GM18502 (cell line): ENCODE results near the gene STOML1.
"Not testable (repeated sequence)": the region's sequence is repeated elsewhere in the genome, so short reads cannot be mapped to it uniquely, and the experiment has no call there.

ENCODE experiments used
- ATAC-seq: cut with Tn5 transposase; IDR thresholded peaks from one replicate; pipeline ENCODE4 v1.9.1; 2021; ENCODE audit warnings: mild to moderate bottlenecking; ENCODE audit not compliant: unreplicated experiment, poor library complexity

The STOML1 gene

DNA sequence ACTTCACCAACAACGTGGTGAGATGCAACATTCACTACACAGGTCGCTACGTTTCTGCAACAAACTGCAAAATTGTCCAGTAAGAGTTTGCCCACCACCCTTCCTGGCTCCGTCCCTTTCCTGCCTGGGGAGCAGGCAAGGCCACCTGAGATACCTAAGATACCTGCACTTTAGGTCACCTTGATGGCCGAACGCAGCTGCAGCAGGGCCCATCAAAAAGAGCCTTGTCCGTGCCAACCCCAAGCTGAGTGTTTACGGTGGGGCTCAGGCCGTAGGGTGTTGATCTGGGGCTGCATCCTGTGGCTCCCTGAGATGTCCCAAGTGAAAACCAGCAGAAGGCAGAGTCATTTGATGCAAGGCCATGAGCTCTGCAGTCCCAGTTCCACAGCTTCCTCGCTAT lies 42.6 kb downstream of the STOML1 start:
- ATAC-seq, result no peak

DNA sequence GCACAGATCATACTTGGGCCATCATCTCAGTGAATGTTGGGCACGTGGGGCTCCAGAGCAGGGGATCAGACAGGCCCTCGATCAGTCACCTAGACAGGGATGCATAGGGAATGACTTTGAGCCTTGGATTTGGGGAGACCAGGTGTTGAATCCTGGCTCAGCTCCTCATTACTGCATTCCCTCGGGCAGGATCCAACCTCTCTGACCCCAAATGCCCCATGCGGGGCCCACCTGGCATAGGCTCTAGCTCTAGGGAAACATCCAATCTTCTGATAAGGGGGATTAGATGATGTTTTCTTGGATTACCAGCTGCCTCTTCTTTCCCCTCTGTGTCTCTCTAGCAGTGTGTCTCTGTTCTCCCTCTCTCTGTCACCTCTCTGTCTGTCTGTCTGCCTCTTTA lies 43.1 kb downstream of the STOML1 start:
- no peak for ATAC-seq

DNA sequence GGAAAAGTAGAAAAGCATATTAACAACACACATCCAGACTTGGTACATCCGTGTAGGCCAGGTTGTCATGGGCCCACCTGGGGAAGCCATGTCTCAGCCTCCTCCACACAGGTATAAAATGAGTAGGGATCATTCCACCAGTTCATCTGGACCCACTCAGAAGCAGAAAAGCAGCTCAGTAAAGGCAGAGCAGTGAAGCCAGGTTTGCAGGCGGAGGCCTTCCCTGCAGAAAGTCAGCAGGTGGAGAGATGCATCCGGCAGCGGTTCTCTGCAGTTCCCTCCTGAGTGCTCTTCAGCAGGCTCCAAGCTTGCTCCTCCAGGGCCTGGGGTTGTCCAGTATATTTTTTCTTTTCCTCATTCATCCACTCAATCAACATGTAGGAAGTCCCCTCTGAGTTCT lies 43.7 kb downstream of the STOML1 start:
- no peak for ATAC-seq

DNA sequence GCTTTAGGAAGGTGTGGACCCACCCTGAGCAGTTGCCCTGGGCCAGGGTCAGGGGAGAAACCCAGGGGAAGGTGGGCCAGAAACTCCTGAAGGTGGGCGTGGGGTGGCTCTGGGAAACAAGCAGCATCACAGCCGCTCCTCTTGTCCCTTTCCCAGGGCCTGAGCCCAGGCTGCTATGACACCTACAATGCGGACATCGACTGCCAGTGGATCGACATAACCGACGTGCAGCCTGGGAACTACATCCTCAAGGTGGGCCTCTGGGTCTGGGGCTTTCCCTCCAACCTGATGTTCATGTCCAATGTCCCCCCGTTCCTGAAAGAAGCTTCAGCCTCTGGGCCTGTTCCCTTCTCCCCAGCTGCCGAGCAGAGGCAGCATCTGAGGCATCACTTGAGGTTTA lies 44.4 kb downstream of the STOML1 start:
- ATAC-seq, result no peak

DNA sequence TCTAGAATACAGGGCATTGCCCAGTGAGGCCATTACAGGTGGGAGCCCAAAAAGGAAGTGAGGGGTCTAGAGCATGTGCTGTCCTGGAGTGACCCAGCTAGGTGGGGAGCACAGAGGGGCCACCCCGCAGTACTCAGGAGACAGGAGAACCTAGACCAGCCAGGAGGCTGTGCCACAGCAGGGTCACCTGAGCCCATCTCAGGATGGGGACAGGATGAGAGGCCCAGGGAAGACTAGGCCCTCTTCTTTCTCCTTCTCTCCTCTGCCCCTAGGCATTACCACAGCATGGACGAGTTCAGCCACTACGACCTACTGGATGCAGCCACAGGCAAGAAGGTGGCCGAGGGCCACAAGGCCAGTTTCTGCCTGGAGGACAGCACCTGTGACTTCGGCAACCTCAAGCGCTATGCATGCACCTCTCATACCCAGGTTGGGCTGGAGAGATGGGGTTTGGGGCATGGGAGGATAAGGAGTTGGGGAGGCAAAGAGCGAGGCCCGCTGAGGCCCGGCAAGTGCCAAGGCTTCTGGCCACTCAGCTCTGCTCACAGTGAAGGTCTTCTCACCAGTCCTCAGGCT lies 45.2 kb downstream of the STOML1 start:
- ATAC-seq, result no peak

DNA sequence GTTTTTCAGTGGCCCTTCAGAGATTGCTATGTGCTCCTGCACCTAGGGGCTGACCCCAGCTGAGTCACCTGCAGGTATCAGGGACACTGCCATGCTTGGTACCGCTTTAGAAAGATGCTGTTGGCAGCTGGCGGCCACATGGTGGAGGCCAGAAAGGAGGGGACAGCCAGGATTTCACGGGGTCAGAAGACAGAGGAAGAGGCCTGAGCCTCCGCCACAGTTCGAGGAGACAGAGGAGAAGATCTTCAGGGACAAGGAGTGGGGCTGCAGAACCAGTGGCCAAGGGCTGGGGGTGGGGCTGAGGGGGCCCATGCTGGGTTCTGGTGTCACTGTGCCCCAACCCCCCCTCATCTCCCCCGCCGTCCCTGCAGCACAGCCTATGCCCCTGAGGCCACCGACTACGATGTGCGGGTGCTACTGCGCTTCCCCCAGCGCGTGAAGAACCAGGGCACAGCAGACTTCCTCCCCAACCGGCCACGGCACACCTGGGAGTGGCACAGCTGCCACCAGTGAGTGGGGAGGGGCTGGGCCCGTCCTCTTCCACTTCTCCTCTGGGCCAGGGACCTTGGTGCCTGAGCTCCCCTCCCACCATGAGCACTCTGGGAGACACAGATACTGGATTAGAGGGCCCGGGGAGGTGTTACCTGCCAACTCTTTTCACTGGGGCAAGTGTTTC lies 45.9 kb downstream of the STOML1 start:
- ATAC-seq, result no peak

DNA sequence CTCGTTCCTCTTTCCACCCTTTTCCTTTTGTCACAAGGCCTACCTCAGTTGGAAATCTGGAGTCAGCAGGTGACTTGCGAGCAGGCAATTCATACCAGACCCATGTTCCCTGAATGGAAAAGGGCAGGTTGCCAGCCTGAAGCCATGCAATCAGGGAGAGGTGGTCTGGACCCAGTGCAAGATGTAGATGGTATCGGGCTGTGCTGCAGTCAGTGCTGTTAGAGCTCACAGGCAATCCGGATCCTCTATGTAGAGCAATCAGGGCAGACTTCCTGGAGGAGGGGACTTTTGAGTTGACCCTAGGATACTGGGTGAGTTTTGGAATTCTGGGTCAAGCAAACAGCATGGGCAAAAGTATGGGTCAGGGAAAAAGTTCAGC lies 47.0 kb downstream of the STOML1 start:
- no peak for ATAC-seq

DNA sequence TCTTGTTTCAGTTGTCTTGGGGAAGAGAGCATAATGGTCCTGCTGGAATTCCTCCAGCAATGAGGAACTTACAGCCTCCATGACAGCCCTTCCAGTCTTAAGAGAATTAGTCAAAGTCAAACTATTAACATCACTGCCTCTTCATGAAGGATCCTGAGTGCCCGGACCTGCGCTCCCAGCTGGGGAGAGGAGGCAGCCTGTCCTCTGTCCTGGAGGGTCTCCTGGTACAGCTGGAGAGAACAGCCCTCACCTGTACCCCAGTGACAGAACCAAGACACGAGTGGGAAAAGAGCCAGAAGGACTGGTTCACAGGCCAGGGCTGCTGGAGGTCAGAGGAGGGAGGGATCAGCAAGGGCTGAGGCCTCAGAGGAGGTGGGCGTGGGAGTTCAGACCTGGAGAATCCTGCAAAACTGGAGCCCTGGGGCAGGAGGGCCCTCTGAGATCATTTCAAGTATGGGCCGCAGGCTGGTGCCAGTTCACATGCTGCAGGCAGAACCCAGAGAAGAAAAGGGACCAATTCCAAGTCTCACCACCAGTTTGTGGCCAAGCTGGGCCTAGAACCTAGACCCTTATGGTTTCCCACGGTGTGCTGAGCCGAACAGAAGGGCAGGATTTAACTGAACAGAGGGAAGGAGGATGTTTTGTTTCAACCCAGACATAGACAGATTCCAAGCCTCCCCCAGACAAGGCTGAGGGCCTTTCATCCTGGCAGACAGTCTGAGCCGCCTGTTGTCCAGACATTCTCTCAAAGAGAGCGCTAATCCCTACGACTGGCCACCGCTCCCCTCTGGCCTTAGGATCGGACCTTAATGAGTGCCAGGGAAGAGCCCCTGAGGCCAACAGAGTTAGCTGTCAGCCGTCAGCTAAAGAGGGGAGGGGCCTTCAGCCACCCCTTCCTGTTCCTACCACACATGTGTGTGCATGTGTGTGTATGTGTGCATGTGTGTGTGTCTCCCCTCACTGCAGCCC lies 47.6 kb downstream of the STOML1 start:
- no peak for ATAC-seq

DNA sequence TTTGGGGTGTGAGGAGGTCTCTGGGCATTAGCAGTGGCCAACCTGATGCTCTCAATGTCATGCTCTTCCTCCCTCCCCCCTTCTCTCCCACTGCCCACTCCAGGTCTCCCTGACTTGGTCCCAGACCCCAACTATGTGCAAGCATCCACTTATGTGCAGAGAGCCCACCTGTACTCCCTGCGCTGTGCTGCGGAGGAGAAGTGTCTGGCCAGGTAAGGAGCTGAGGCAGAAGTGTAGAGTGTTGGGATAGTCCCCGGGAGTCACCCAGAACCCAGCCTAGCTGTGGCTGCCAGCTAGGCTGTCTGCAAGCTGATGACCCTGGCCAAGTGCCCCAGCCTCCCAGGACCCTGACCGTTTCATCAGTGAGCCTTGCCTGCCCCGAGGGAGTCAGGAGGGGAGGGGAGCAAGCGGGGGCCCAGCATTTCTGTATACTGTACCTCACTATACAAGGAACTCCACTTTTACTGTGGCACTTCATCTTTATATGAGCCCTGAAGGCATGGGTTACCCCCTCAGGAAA lies 49.3 kb downstream of the STOML1 start:
- ATAC-seq, result no peak

DNA sequence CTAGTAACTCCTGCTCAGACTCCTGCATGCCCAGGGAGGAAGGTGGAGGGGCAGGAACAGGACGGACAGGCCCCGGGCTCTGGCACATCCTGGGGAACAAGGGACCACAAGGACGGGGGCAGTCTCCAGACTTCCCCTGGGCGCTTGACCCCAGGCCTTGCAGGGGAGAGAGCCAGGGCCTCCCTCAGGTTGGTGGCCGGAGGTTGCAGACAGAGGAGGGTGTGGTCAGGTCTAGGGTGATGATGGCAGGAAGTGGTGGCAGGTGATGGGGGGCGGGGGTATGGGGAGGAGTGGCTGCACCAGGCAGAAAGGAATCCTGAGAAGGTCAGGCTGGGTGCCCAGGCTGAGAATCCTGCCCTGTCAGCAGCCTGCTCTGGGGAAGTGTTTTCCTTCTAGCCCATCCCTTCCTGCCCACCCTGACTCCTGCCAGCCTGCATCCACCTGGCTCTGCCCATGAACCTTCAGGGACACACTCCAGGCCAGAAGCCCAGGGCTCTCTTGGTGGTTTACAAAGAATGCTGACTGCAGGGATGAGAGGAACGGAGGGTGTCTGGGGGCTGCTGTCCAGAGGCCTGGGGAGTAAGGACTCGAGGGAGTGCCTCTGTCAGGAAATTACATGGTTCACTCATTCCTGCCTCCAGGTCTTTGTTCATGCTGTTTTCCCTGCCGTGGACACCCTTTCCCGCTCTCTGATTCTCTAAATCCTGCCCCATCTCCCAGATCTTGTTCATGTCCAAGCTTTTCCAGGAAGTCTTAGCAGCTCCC lies 50.0 kb downstream of the STOML1 start:
- ATAC-seq, result no peak

DNA sequence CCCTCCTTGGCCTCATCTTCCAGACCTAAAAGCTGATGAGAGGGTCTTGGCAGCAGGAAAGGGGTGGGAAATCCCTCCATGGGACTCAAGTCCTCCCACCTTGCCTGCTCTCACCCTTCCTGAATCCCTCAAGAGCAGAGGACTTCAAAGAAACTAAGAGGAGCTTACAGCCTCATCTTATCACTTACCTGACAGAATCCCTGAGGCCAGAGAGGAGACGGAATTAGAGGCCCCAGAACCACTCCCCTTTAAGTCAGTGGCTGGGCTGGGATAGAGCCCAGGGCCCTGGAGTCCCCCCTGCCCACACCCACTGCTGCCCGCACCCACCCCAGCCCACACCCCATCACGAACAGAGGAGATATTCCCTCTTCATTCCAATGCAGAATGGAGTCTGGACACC lies 50.6 kb downstream of the STOML1 start:
- no peak for ATAC-seq

DNA sequence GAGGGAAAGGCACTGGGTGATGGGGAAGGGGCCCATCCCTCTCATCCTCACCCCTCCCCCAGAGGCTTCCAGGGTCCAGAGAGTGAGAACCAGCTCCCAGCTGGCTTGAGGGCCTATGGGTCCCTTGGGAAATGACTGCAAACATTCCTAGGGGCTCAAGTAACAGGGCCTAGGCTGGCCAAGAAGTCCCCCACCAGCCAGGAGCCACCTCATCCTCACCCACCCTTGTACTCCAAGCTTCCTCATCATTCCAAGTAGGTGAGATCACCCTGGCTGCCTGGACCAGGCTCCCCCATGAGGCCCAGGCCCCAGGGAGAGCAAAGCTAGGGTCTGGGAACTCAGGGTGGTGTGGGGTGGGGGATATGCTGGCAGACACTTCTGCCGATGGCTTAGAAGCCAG lies 51.1 kb downstream of the STOML1 start:
- ATAC-seq, result no peak

DNA sequence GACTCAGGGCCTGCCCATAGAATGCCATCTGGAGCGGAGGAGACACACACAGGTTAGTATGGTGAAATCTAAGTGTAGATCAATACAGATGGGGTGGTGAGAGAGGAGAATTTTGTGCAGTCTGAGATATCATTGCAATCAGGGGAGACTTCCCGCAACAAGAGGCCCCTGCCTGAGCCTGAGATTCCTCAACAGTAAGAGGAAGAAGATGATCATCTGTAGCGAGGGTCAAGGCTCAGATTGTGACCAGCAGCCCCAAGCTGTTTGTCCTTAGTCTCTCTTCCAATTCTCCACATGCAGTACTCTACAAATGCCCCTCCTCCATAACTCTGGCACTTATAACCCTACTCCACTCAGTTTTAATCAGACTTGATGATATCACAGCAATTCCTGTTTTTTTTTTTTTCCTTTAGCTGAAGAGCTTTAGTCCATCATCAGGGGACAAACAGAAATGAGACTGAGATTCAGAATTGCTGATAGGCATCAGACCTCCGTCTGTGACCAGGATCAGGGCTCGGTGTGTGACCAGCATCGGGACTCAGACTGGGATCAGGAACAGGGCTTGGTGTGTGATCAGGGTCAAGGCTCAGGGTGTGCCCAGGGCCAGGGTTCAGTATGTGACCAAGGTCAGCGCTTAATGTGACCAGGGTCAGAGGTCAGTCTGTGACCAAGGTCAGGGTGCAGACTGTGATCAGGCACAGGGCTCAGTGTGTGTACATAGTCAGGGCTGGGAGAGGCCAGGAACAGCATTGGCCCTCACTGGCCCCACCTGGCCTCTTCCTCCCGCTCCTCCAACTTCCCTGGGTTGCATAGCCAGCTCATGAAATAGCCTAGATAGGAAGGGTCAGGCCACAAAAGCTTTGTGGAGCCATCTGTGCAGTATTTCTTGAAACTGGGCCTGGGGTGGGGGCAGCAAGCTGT lies 51.8 kb downstream of the STOML1 start:
- ATAC-seq, result no peak

DNA sequence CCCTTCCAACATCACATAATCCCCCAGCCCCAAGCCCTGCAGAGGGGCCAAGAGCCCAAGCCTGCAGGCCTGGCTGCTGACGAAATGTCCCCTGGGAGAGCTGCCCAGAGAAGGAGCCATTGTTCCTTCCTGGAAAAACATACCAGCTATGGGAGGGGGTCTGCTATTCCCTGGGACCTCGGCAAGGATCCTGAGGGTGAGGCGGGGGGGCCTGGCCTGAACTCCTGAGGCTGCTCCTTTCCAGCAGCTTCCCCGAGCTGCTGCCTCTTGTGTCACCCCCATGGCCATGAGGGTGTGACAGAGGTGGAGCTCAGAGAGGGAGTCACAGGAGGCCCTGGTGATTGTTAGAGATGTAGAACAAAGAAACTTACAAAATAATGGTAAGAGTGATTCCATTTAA lies 53.0 kb downstream of the STOML1 start:
- ATAC-seq, result no peak

DNA sequence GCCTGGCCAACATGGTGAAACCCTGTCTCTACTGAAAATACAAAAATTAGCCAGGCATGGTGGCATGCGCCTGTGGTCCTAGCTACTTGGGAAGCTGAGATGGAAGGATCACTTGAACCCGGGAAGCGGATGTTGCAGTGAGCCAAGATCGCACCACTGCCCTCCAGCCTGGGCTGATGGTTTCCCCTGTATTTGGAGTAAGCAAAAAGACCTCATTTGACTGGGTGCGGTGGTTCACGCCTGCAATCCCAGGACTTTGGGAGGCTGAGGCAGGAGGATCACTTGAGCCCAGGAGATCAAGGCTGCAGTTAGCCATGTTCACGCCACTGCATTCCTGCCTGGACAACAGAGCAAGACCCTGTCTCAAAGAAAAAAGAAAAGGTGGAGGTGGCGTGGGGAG lies 53.6 kb downstream of the STOML1 start:
- ATAC-seq, result not testable (repeated sequence)

DNA sequence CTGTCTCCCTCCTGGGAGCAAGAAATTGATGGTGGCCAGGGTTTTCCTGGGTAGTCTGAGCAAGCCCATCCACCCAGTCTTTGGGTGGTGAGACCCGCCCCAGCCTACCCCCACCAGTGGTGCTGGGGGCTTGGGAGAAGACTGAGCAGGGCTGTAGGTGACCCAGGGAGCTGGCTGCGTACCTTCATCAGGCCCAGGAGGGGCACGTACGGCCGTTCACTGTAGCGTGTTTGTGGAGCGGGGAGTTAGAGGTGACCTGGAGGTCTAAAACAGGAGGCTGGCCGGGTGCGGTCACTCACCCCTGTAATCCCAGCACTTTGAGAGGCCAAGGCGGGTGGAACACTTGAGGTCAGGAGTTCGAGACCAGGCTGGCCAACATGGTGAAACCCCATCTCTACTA lies 54.4 kb downstream of the STOML1 start:
- ATAC-seq, result no peak

DNA sequence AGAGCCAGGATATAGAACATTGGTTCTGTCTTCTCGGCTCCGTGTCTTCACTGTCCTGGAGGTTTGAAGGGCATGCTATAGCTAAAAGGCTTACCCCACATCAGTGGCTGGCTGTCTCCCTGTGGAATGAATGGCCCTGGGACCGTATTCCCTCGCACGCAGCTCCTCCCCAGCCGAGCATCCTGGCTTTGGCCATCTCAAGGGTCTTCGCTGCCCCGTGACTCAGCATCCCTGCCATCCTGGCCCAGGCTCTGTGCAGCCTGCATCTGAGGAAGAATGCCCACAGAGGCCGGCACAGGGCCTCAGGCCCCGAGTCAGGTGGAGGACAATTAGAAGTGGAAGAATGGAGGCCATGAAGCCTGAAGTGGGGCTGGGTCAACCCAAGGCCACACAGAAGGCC lies 54.8 kb downstream of the STOML1 start:
- ATAC-seq, result no peak

DNA sequence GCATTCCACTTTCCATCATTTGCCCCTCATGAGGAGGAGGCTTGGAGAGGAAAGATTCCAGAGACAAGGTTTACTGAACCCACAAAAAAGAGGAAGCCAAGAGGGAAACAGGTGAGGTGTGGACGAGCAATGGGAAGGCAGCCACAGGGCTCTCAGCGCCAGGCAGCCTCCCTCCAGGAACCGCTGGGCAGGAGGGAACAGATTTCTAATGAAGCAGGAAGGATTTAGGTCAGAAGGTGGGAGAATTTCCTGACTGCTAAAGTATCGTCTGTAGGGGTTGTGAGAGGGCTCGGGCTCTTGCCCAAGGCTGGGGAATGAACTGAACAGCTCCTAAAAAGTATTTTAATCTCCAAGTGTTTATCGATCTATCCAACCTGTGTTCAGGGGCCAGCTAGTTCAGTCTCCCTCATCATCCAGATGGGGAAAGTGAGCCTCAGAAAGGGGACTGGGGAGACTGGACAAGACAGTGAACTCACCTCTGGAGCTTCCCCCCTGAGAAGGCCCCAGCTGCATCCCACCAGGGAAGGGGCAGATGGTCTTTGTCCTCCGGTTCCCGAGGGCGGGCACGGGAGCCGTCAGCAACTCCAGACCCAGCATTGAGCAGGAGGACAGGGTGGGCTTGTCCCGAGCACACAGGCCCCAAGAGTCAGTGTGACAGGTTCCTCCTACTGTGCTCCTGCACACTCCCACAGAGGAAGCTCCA lies 55.4 kb downstream of the STOML1 start:
- no peak for ATAC-seq

DNA sequence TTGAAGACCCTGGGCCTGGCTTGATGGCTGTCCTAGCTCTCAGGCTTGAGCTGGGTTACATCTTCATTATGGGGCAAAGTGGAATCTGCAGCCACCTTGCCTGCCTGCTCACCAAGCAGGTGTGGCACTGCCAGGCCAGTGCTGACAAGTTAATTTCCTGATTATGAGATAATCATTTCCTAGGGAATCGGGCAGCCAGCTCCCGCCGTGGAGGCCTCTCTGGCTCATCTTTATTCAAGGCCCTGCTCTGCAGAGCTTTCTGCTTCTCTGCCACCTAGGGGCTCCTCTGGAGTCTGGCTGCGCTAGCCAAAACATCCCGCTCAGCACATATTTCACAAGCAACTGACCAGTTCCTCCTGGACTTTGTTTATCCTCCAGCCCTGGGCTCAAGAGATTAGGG lies 55.9 kb downstream of the STOML1 start:
- ATAC-seq, result no peak
